Measurements from ENCODE around the gene MAN2A1. TPM values are rescaled to one million over a fixed set of nuclear protein-coding genes. Genes with fewer than 3 reads are reported as not detected.

MAN2A1 gene
- total RNA-seq, 2 experiments from 2014 or later: 23.0 to 28.7 TPM

DNA sequence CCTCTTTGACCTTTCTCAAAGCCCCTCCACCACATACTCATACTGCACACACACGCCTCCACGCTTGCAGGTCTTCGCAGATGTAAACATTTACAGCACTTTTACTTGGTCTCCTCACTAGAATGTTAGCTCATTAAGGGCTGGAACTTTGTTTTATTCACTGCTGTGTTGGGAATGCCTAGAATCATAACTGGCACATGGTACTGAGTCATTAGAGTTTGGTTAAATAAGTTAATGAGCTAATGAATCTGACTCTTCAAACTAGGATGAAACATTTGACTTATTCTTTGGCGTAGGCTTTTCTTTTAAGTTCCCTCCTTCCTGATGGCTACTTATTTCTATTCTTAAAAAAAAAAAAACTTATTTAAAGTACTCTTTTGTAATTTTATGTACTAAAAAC is 28.9 kb downstream of the MAN2A1 start:
- CTCF ChIA-PET (ENCODE audit: unreplicated experiment): no interaction called here

DNA sequence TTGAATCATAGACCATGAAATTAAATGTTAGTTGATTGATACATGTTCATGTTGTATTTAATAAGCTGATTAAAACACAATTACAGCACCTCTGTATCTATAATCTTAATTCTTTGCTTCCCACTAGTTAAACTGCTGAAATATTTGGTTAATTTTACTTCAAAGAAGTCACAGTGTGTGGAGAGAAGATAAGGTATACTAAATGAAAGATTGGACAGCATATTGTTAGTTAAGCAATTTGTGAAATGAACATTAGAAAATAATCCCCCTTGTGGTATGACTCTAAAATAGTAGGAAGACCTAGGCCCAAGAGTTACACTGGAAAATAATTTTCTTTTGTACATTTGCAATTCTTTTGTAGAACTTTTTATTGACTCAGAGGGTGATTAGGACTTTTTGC is 30.3 kb downstream of the MAN2A1 start:
- Histone ChIP-seq H3K4me2 (ENCODE audit: low read length) (no peak overlapping the region), H3K4me3 (ENCODE audit: low read depth, low read length, poor library complexity, severe bottlenecking) (no peak overlapping the region), H3K79me2 (ENCODE audit: insufficient read depth, low read depth, low read length) (no peaks in the 10 kb centered on the region), H3K36me3 (ENCODE audit: insufficient read depth, low read length) (peaks cover 26% of the 10 kb centered on the region), H3K9me3 (ENCODE audit: low read length) (no peaks in the 10 kb centered on the region), H3K4me1 (ENCODE audit: insufficient read depth, low read length, poor library complexity, severe bottlenecking) (no peaks in the 10 kb centered on the region), H3K27ac (ENCODE audit: low read depth, low read length, poor library complexity, severe bottlenecking) (no peak overlapping the region), H2AFZ (ENCODE audit: low read length) (no peak overlapping the region), H3K9me2 (ENCODE audit: insufficient read depth, low read length) (no peaks in the 10 kb centered on the region), H4K20me1 (ENCODE audit: insufficient read depth, low read length) (no peaks in the 10 kb centered on the region)
- TF ChIP-seq, protein P1, sequence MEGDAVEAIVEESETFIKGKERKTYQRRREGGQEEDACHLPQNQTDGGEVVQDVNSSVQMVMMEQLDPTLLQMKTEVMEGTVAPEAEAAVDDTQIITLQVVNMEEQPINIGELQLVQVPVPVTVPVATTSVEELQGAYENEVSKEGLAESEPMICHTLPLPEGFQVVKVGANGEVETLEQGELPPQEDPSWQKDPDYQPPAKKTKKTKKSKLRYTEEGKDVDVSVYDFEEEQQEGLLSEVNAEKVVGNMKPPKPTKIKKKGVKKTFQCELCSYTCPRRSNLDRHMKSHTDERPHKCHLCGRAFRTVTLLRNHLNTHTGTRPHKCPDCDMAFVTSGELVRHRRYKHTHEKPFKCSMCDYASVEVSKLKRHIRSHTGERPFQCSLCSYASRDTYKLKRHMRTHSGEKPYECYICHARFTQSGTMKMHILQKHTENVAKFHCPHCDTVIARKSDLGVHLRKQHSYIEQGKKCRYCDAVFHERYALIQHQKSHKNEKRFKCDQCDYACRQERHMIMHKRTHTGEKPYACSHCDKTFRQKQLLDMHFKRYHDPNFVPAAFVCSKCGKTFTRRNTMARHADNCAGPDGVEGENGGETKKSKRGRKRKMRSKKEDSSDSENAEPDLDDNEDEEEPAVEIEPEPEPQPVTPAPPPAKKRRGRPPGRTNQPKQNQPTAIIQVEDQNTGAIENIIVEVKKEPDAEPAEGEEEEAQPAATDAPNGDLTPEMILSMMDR (conservative IDR thresholded peaks at IDR 0.05; ENCODE audit: low read length): 0 out of 2 replicates have a peak, but pooled peaks have one; percentile 14
- no peak for TF ChIP-seq EZH2phosphoT487 (IDR thresholded peaks at IDR 0.05; ENCODE audit: borderline replicate concordance, low read depth, low read length)
- ChIA-PET CTCF (ENCODE audit: unreplicated experiment) (no interaction called here), POLR2A (interaction anchor here (0.6 kb wide), 1 partner anchor 77 kb away, joined by 3 read pairs; no protein-coding TSS in a partner anchor)
- intact Hi-C loops (cut with micrococcal nuclease; ENCODE audit: unreplicated experiment): no loop called here
- DNase-seq (ENCODE audit: low spot score): no peak
- BruUV-seq (replicated peaks): no TSS peak

More for the DNA sequence above, 28.9 kb downstream of the MAN2A1 start:
- no peak overlapping the region for H2AFZ ChIP-seq (ENCODE audit: low read length)
- H4K20me1 ChIP-seq (ENCODE audit: insufficient read depth, low read length): no peaks in the 10 kb centered on the region
- TF ChIP-seq, protein P1 (conservative IDR thresholded peaks at IDR 0.05; ENCODE audit: low read length): no peak
- TF ChIP-seq EZH2phosphoT487 (IDR thresholded peaks at IDR 0.05; ENCODE audit: borderline replicate concordance, low read depth, low read length): no peak
- no peak overlapping the region for H3K4me3 ChIP-seq (ENCODE audit: low read depth, low read length, poor library complexity, severe bottlenecking)
- no peak overlapping the region for H3K4me2 ChIP-seq (ENCODE audit: low read length)
- no peaks in the 10 kb centered on the region for H3K9me2 ChIP-seq (ENCODE audit: insufficient read depth, low read length)
- H3K4me1 ChIP-seq (ENCODE audit: insufficient read depth, low read length, poor library complexity, severe bottlenecking): no peaks in the 10 kb centered on the region
- H3K79me2 ChIP-seq (ENCODE audit: insufficient read depth, low read depth, low read length): no peaks in the 10 kb centered on the region
- peaks cover 26% of the 10 kb centered on the region for H3K36me3 ChIP-seq (ENCODE audit: insufficient read depth, low read length)
- H3K9me3 ChIP-seq (ENCODE audit: low read length): no peaks in the 10 kb centered on the region
- POLR2A ChIA-PET: interaction anchor here (0.6 kb wide), 1 partner anchor 171 kb away, joined by 3 read pairs; no protein-coding TSS in a partner anchor
- BruUV-seq (replicated peaks): no TSS peak
- intact Hi-C loops (cut with micrococcal nuclease; ENCODE audit: unreplicated experiment): no loop called here
- DNase-seq (ENCODE audit: low spot score): no peak
- no peak overlapping the region for H3K27ac ChIP-seq (ENCODE audit: low read depth, low read length, poor library complexity, severe bottlenecking)

DNA sequence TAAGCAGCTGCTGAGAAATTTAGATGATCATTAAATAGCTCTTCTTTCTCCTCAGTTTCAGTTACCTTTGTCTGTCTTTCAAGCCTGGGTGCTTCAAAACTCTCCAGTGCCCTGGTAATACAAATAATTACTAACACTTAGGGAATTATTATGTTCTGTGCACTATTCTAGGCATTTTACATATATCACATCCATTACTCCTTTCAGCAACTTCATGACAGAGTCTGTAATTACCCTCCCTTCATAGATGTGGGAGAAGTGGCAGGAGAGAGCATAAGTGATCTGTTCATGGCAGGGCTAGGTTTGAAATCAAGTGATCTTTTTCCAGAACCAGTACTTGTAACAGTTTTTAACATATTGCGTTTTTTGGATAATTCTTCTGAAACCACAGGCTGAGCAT is 32.0 kb downstream of the MAN2A1 start:
- peaks cover 19% of the 10 kb centered on the region for H3K36me3 ChIP-seq (ENCODE audit: insufficient read depth, low read length)
- CTCF ChIA-PET (ENCODE audit: unreplicated experiment): no interaction called here
- H3K79me2 ChIP-seq (ENCODE audit: insufficient read depth, low read depth, low read length): no peaks in the 10 kb centered on the region
- H3K4me1 ChIP-seq (ENCODE audit: insufficient read depth, low read length, poor library complexity, severe bottlenecking): no peaks in the 10 kb centered on the region
- POLR2A ChIA-PET: interaction anchor here (0.6 to 1.4 kb wide), 2 partner anchors 30 to 223 kb away, joined by 3 read pairs; no protein-coding TSS in a partner anchor
- intact Hi-C loops (cut with micrococcal nuclease; ENCODE audit: unreplicated experiment): no loop called here
- BruUV-seq (replicated peaks): no TSS peak
- H3K9me2 ChIP-seq (ENCODE audit: insufficient read depth, low read length): no peaks in the 10 kb centered on the region
- H3K4me2 ChIP-seq (ENCODE audit: low read length): no peak overlapping the region
- TF ChIP-seq, protein P1 (conservative IDR thresholded peaks at IDR 0.05; ENCODE audit: low read length): no peak
- no peak for TF ChIP-seq EZH2phosphoT487 (IDR thresholded peaks at IDR 0.05; ENCODE audit: borderline replicate concordance, low read depth, low read length)
- H4K20me1 ChIP-seq (ENCODE audit: insufficient read depth, low read length): no peaks in the 10 kb centered on the region
- H2AFZ ChIP-seq (ENCODE audit: low read length): no peak overlapping the region
- no peak for DNase-seq (ENCODE audit: low spot score)
- no peak overlapping the region for H3K4me3 ChIP-seq (ENCODE audit: low read depth, low read length, poor library complexity, severe bottlenecking)
- no peak overlapping the region for H3K27ac ChIP-seq (ENCODE audit: low read depth, low read length, poor library complexity, severe bottlenecking)
- no peaks in the 10 kb centered on the region for H3K9me3 ChIP-seq (ENCODE audit: low read length)
